ENCODE data around the gene PCDHA2. TPM values are rescaled to one million over a fixed set of nuclear protein-coding genes. Genes with fewer than 3 reads are reported as not detected.

The PCDHA2 gene
- total RNA-seq, 2 experiments from 2014 or later: not detected

Other genes starting within 250 kb of the PCDHA2 start
- gene EIF4EBP3, start 247.2 kb upstream of the PCDHA2 start, total RNA-seq: 1 to 10 TPM; 7.4 to 8.6 TPM
- 10 to 100 TPM; 42.7 to 43.4 TPM for gene SRA1, start 237.4 kb upstream of the PCDHA2 start, total RNA-seq
- 10 to 100 TPM; 24.1 to 25.0 TPM for gene APBB3, start 230.3 kb upstream of the PCDHA2 start, total RNA-seq
- 10 to 100 TPM; 88.9 to 98.2 TPM for gene SLC35A4, start 230.0 kb upstream of the PCDHA2 start, total RNA-seq
- under 1 TPM; 0.42 to 0.45 TPM for gene CD14, start 161.7 kb upstream of the PCDHA2 start, total RNA-seq
- gene TMCO6, start 155.4 kb upstream of the PCDHA2 start, total RNA-seq: 10 to 100 TPM; 30.5 to 36.5 TPM
- gene NDUFA2, start 147.2 kb upstream of the PCDHA2 start, total RNA-seq: 10 to 100 TPM; 81.6 to 84.0 TPM
- gene IK, start 147.0 kb upstream of the PCDHA2 start, total RNA-seq: 100 to 1,000 TPM in 1 of 2 experiments, 10 to 100 TPM in 1; 92.1 to 104 TPM
- 10 to 100 TPM; 40.1 to 41.1 TPM for gene WDR55, start 129.9 kb upstream of the PCDHA2 start, total RNA-seq
- gene DND1, start 121.3 kb upstream of the PCDHA2 start, total RNA-seq: 1 to 10 TPM; 3.1 to 4.1 TPM
- 10 to 100 TPM; 81.6 to 87.6 TPM for gene HARS1, start 103.5 kb upstream of the PCDHA2 start, total RNA-seq
- 10 to 100 TPM; 27.3 to 29.0 TPM for gene HARS2, start 103.4 kb upstream of the PCDHA2 start, total RNA-seq
- 10 to 100 TPM; 43.3 to 47.4 TPM for gene ZMAT2, start 94.4 kb upstream of the PCDHA2 start, total RNA-seq
- not detected for gene PCDHA1, start 8.7 kb upstream of the PCDHA2 start, total RNA-seq
- gene PCDHA3, start 6.2 kb downstream of the PCDHA2 start, total RNA-seq: not detected
- gene PCDHA4, start 12.2 kb downstream of the PCDHA2 start, total RNA-seq: not detected
- gene PCDHA5, start 26.8 kb downstream of the PCDHA2 start, total RNA-seq: not detected
- not detected for gene PCDHA6, start 33.1 kb downstream of the PCDHA2 start, total RNA-seq
- gene PCDHA7, start 39.4 kb downstream of the PCDHA2 start, total RNA-seq: not detected
- not detected for gene PCDHA8, start 46.3 kb downstream of the PCDHA2 start, total RNA-seq
- gene PCDHA9, start 53.5 kb downstream of the PCDHA2 start, total RNA-seq: not detected
- gene PCDHA10, start 61.0 kb downstream of the PCDHA2 start, total RNA-seq: not detected
- gene PCDHA11, start 74.1 kb downstream of the PCDHA2 start, total RNA-seq: not detected
- gene PCDHA12, start 80.5 kb downstream of the PCDHA2 start, total RNA-seq: not detected
- gene PCDHA13, start 87.3 kb downstream of the PCDHA2 start, total RNA-seq: not detected
- not detected for gene PCDHAC1, start 131.4 kb downstream of the PCDHA2 start, total RNA-seq
- not detected for gene PCDHAC2, start 171.6 kb downstream of the PCDHA2 start, total RNA-seq

Measured in activated CD8-positive, alpha-beta T cell treated with anti-CD3 and anti-CD28 coated beads, Interleukin-2, amount 10 ng/mL, durations not matched to agents 7 days and 5 days (primary cell).